GM23248 (cell line): ENCODE results near the gene SRSF1.

Experiments used
- EZH2 ChIP-seq: fragments of 200-600 bp; sonication (generic); IDR thresholded peaks from 2 replicates; pipeline ENCODE4 v1.6.1; 2018; ENCODE audit warnings: antibody characterized with exemption, mild to moderate bottlenecking; ENCODE audit not compliant: insufficient read depth, poor library complexity, severe bottlenecking
- EZH2phosphoT487 ChIP-seq: fragments of 200-600 bp; sonication (generic); IDR thresholded peaks from 2 replicates; pipeline ENCODE4 v1.6.1; 2018; ENCODE audit warnings: antibody characterized with exemption, moderate library complexity, mild to moderate bottlenecking, low read depth; ENCODE audit not compliant: insufficient read depth

DNA sequence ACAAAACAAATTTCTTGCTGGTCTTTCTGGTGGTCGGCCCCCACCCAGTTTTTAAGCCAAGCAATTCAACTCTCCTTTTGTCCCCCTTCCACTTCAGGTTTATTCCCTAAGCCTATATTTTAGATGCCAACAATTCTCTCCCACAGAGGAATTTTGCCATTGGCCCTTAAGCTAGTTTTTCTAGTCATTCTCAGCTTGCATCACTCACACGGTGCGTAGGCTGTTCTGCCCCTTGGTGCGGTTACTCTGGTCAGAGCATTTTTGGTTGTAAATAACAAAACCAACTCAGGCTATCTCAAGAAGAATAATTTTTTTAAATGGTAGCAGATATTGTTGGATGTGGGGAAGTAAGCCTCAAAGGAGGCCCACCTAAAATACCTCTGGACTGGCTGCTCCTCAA is 42.5 kb upstream of the SRSF1 start:
- TF ChIP-seq EZH2: no peak
- no peak for TF ChIP-seq EZH2phosphoT487
